GM21390 (cell line): ENCODE measurements around the gene MGRN1.
"Not testable (repeated sequence)": the region's sequence is repeated elsewhere in the genome, so short reads cannot be mapped to it uniquely, and the experiment has no call there.

Experiments
- ATAC-seq: cut with Tn5 transposase; IDR thresholded peaks from one replicate; pipeline ENCODE4 v1.9.1; 2021; ENCODE audit not compliant: unreplicated experiment

The MGRN1 gene

DNA sequence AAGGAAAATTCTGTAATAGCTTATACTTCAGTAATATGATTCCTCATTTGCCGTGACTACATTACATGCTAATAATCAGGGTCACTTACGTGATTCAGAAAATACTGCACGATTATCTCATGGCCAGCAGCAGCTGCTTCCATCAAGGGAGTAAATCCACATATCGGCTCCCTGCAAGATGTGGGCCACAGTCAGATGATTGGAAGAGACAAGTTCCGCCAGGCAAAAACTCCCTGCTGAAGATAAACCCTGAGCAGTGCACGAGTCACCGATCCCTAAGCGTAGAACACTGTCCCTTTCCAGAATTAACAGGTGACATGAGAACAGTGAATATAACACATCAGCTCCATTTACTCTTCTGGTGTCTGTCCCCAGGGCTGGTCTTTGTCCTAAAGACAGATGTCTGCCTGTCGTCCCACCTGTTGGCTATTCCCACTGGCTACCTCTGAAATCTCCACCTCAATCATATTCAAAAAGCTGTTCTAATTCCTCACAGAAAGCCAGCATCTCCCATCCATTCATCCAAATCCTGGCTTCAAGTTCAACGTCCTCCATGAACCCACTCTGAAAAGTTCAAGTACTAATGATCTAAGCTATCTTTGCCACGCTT, 100.1 kb downstream of the MGRN1 start:
- no peak for ATAC-seq

- no peak for ATAC-seq
Observed at GRCh38 chr16:4726616-4727015, 102.0 kb downstream of the MGRN1 start.

DNA sequence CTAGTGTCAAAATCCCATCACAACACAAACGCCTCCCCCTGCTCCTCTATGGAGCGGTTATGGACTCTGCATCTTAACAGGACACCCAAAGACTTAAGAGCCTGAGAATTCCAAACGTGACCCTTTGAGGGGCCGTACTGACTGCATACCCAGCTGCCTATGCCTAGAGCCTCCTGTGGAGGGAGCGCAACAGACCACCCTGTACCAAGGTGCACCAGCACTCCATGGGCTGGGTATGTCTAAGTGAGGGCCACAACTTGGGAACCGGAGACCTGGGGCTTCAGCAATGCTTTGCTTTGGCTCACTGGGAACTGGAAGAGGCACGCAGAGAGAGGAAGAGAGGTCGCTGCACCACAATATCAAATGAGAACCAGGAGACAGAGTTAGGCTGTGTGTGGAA, 104.0 kb downstream of the MGRN1 start:
- ATAC-seq: no peak

DNA sequence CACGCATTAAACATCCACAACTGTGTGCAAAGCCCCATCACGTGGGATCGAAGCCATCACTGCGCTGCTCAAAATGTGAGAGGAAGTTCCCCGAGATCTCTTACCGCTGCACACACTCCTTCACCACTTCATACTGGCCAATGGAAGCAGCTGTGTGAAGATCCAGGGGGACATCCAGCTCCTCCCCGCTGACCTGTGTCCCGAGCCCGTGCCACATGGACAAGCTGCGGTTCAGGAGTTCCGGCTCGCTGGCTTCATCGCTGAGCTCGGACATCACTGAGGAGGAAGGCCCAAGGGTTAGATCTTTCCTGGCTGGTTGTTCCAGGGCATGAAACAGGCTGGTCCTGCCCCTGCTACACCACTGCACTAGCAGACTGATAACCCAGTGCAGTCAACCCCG, 105.2 kb downstream of the MGRN1 start:
- no peak for ATAC-seq

DNA sequence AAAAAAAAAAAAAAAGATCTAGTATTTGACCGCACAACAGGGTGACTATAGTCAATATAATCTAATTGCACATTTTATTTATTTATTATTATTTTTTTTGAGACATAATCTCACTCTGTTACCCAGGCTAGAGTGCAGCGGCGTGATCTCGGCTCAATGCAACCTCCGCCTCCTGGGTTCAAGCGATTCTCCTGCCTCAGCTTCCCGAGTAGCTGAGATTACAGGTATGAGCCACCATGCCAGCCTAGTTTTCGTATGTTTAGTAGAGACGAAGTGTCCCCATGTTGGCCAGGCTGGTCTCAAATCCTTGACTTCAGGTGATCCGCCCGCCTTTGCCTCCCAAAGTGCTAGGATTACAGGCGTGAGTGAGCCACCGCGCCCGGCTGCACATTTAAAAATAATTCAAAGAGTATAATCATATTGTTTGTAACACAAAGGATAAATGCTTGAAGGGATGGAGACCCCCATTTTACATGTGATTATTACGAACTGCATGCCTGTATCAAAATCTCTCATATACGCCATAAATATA, 108.7 kb downstream of the MGRN1 start:
- ATAC-seq: no peak

- peak; percentile 21 for ATAC-seq
Observed at GRCh38 chr16:4733747-4734062, 109.1 kb downstream of the MGRN1 start.

DNA sequence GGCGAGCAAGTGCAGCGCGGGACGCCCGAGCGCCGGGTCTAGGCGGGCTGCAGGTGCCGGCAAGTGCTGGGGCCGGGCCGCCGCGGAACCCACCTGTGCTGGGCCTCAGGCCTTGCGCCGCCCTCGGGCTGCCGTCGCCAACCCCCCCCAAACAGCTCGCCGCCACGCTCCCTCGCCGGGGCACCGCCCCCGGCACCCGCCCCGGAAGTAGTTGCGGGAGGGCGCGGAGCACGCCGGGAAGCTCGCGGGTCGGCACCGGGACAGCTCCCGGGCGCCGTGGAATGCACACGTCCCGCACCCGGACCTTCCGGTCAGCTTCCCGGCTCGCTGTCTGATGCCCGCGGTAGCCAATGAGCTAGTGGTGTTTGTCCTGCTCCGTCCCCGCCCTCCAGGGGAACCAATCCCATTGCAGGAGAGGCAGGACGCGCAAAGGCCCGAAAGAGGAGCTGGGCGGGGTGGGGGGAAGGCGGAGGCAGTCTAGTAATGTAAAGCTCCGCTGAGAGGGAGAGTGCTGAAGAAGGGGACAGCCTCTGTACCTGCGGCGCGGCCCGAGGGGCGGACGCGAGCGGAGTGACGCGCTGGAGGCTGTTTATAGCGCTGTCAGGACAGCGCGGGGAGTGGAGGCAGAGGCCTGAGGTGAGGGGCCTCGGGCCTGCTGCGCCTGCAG, 109.6 kb downstream of the MGRN1 start, which contains the start of the genes ANKS3 and DNAAF8:
ANKS3 (minus strand) TSS at position 209 of the 667 bp plus-strand sequence. CDS start 4,122 bp downstream, outside the sequence.
DNAAF8 (plus strand) TSS at position 475 of the 667 bp plus-strand sequence. CDS start 1,978 bp downstream, outside the sequence.
- ATAC-seq: peak; percentile 71

DNA sequence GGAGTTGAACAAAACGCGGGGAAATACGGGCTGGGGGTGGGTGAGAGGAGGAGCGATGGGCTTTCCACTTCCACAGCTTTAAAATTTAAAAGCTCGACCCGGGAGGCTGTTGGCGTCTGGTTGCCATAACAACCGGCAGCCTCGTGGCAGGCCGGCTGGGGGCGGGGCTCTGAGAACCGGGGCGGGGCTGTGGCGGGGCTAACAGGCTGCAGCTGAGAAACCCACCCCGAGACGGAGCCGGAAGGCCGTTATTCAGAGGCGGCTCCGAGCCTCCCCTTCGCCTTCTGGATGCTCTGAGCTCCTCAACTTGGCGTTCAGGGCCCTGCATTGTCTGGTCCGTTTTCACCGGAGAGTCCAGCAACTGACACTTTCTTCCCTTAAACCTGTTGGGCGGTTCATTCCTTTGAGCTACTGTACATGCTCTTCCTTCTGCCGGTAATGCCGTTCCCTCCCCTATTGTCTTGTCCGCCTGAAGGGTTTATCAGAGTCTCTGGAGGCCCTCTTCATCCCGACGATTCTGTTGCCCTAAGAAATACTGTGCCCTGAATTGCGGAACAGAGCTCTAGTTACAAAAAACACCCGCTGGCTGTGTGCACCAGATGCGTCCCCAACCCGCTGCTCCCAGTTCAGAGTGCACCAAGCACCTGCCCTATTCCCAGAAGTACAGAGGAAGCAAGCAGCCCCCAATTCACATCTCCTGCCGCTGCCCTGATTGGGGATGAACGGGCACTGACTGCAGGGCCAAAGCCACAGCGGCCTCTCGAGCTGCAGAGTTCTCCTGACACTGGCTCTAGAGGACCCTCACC, 110.3 kb downstream of the MGRN1 start:
- peak; percentile 59 for ATAC-seq

GRCh38 chr16:4736546-4736945, 111.9 kb downstream of the MGRN1 start:
- ATAC-seq: no peak

- ATAC-seq: no peak
Observed at GRCh38 chr16:4737545-4737944, 112.9 kb downstream of the MGRN1 start.

DNA sequence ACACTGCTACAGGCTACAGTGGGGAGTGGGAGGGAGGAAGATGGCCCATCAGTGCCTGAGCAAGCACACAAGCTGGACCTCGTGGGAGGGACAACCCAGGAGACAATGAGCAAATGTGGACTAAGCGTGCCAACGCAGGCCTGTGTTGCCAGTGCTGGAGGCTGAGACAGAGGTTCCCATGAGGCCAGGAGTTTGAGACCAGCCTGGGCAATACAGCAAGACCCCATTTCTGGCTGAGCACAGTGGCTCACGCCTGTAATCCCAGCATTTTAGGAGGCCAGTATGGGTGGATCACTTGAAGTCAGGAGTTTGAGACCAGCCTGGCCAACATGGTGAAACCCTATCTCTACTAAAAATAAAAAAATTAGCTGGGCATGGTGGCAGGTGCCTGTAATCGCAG, 113.7 kb downstream of the MGRN1 start:
- not testable (repeated sequence) for ATAC-seq
